UCSD-AML1 (cell line): Measurements from ENCODE around the gene SIRPG.
"Not testable (repeated sequence)": the region's sequence is repeated elsewhere in the genome, so short reads cannot be mapped to it uniquely, and the experiment has no call there.

Experiments used
- DNase-seq: peaks from one replicate; lab custom pipeline; 2025; ENCODE audit not compliant: unreplicated experiment; lab: John Stamatoyannopoulos, UW

SIRPG gene

GRCh38 chr20:1608678-1609347 lies 48.8 kb downstream of the SIRPG start:
- not testable (repeated sequence) for DNase-seq

- no peak for DNase-seq
These were observed 56.8 kb downstream of the SIRPG start for GRCh38 chr20:1600736-1601135.

- no peak for DNase-seq
These were observed 62.2 kb downstream of the SIRPG start for GRCh38 chr20:1595333-1595732.

- no peak for DNase-seq
These were observed 68.8 kb downstream of the SIRPG start for GRCh38 chr20:1588533-1589460.

GRCh38 chr20:1587781-1588532 lies 69.6 kb downstream of the SIRPG start:
- DNase-seq, result no peak

DNA sequence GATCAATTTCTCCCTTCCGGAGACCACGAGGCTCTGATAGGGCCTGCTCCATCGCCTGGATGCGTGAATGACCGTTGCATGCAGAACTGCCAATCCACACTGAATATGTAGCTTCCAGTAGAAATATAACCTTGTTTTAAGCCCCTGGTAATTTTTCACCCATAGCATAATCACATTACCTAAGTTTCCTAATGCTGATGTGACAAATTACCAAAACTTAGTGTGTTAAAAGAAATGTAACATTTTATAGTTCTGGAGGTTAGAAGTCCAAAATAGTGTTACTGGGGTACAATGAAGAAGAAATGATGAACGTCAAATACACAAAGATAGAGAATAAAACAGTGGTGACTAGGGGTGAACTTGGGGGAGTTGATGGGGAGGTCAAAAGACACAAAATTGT lies 78.1 kb downstream of the SIRPG start:
- no peak for DNase-seq
